Measurements from ENCODE around the gene TRPC4.

TRPC4 gene

GRCh38 chr13:37884674-37885073 is 15.1 kb upstream of the TRPC4 start:
- no peak overlapping the region for H3K9ac ChIP-seq (ENCODE audit: low read length)
- no peak overlapping the region for H3K27ac ChIP-seq (ENCODE audit: low read depth, low read length)
- H3K27me3 ChIP-seq (ENCODE audit: control insufficient read depth, insufficient read depth, low read length): no peaks in the 10 kb centered on the region
- no peak overlapping the region for H3K4me3 ChIP-seq (ENCODE audit: low read length)
- no peaks in the 10 kb centered on the region for H3K36me3 ChIP-seq (ENCODE audit: control insufficient read depth, insufficient read depth, low read length)
- H3K4me1 ChIP-seq (ENCODE audit: control insufficient read depth, insufficient read depth, low read length): no peaks in the 10 kb centered on the region

DNA sequence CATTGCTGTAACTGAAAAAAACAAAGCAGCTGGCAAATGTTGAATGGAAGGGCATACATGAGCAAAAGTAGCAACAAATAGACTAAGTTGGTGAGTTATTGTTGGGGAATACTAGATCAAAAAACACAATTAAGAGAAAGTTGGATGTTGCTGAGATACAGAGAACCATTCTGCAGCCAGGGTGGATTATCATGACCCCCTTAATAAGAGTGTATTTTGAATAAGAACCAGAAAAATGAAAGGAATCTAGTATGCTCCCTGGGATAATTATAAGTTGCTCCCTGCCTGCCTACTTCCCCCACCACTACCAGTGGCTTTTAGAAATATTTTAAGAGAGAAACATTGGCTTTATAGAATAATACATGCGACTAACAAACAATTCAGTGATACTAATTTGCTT is 14.5 kb upstream of the TRPC4 start:
- H3K9ac ChIP-seq (ENCODE audit: low read length): no peak overlapping the region
- H3K36me3 ChIP-seq (ENCODE audit: control insufficient read depth, insufficient read depth, low read length): no peaks in the 10 kb centered on the region
- H3K4me1 ChIP-seq (ENCODE audit: control insufficient read depth, insufficient read depth, low read length): no peaks in the 10 kb centered on the region
- H3K4me3 ChIP-seq (ENCODE audit: low read length): no peak overlapping the region
- H3K27ac ChIP-seq (ENCODE audit: low read depth, low read length): no peak overlapping the region
- no peaks in the 10 kb centered on the region for H3K27me3 ChIP-seq (ENCODE audit: control insufficient read depth, insufficient read depth, low read length)

DNA sequence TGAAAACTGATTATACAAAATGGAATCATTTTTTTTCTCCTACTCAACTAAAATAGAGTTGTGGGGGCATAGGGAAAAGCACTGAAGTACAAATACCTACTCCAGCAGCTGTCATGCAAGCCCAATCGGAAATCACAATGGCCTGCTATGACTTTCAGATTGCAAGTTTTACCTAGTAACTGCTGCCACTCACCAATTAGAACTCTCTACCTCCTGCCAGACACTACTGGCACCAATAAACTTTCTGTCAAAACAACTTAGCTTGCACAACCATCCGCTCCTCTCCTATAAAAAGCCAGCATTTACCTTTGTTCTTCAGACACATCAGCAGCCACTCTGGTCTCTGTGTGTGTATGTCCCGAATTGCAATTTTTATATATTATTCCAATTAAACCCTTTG is 9.3 kb upstream of the TRPC4 start:
- Histone ChIP-seq H3K4me1 (ENCODE audit: control insufficient read depth, insufficient read depth, low read length) (no peaks in the 10 kb centered on the region), H3K27ac (ENCODE audit: low read depth, low read length) (no peak overlapping the region), H3K9ac (ENCODE audit: low read length) (no peak overlapping the region), H3K4me3 (ENCODE audit: low read length) (no peak overlapping the region), H3K27me3 (ENCODE audit: control insufficient read depth, insufficient read depth, low read length) (no peaks in the 10 kb centered on the region), H3K36me3 (ENCODE audit: control insufficient read depth, insufficient read depth, low read length) (no peaks in the 10 kb centered on the region)

GRCh38 chr13:37878496-37878895 is 8.9 kb upstream of the TRPC4 start:
- H3K27ac ChIP-seq (ENCODE audit: low read depth, low read length): no peak overlapping the region
- no peaks in the 10 kb centered on the region for H3K36me3 ChIP-seq (ENCODE audit: control insufficient read depth, insufficient read depth, low read length)
- no peaks in the 10 kb centered on the region for H3K4me1 ChIP-seq (ENCODE audit: control insufficient read depth, insufficient read depth, low read length)
- no peaks in the 10 kb centered on the region for H3K27me3 ChIP-seq (ENCODE audit: control insufficient read depth, insufficient read depth, low read length)
- H3K4me3 ChIP-seq (ENCODE audit: low read length): no peak overlapping the region
- H3K9ac ChIP-seq (ENCODE audit: low read length): no peak overlapping the region

DNA sequence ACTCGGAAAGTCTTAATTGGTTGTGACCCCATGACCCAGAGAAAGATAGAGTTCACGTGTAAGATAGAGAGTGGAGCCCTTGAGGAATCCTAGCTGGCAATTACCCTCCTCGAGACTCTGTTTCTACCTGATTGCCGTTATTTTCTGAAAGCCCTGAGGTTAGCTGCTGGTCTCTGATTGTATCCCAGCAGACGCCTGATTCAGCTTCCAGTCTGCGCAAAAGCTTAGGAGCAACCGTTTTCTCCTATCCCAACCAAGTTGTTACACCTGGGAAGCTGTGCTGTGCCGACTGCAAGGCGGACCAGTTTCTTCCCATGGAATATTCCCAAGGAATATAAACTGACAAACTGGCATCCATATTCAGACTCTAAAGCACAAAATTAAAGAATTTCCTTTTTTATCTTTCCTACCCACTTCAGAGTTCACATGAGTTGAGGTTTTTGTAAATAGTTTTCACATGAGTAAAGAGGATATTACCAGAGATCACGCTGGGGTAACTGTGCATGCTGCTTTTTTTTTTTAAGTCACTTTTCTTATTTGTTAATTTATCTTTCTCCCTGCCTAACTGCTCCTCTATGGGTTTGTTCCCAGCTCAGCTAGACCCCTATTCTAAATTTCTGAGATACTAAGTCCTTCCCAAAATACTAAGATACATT is 1.5 kb upstream of the TRPC4 start:
- Histone ChIP-seq H3K4me1 (ENCODE audit: control insufficient read depth, insufficient read depth, low read length) (no peaks in the 10 kb centered on the region), H3K36me3 (ENCODE audit: control insufficient read depth, insufficient read depth, low read length) (no peaks in the 10 kb centered on the region), H3K4me3 (ENCODE audit: low read length) (no peak overlapping the region), H3K27ac (ENCODE audit: low read depth, low read length) (no peak overlapping the region), H3K9ac (ENCODE audit: low read length) (no peak overlapping the region), H3K27me3 (ENCODE audit: control insufficient read depth, insufficient read depth, low read length) (no peaks in the 10 kb centered on the region)

- Histone ChIP-seq H3K9ac (ENCODE audit: low read length) (no peak overlapping the region), H3K4me1 (ENCODE audit: control insufficient read depth, insufficient read depth, low read length) (no peaks in the 10 kb centered on the region), H3K27ac (ENCODE audit: low read depth, low read length) (no peak overlapping the region), H3K27me3 (ENCODE audit: control insufficient read depth, insufficient read depth, low read length) (no peaks in the 10 kb centered on the region), H3K36me3 (ENCODE audit: control insufficient read depth, insufficient read depth, low read length) (no peaks in the 10 kb centered on the region), H3K4me3 (ENCODE audit: low read length) (peak overlapping the region; percentile 82)
Observed at GRCh38 chr13:37870489-37870845, 895 bp upstream of the TRPC4 start.

DNA sequence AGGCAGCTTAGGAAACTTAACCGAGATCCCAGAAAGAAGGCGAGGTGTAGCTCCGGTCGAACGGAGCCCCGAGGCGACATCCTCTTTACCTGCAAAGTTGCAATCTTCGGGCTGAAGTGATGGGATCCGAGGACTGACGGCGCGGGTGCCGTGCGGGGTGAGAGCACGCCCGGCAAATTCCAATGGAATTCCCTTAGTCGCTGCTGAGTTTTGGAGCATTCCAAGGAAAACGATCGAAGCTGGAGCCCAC is 141 bp downstream of the TRPC4 start:
- H3K9ac ChIP-seq (ENCODE audit: low read length): no peak overlapping the region
- peak overlapping the region; percentile 82 for H3K4me3 ChIP-seq (ENCODE audit: low read length)
- H3K27ac ChIP-seq (ENCODE audit: low read depth, low read length): peak overlapping the region; percentile 43
- no peaks in the 10 kb centered on the region for H3K4me1 ChIP-seq (ENCODE audit: control insufficient read depth, insufficient read depth, low read length)
- no peaks in the 10 kb centered on the region for H3K27me3 ChIP-seq (ENCODE audit: control insufficient read depth, insufficient read depth, low read length)
- no peaks in the 10 kb centered on the region for H3K36me3 ChIP-seq (ENCODE audit: control insufficient read depth, insufficient read depth, low read length)

GRCh38 chr13:37868691-37869505 is 674 bp downstream of the TRPC4 start:
- H3K27ac ChIP-seq (ENCODE audit: low read depth, low read length): peak overlapping the region; percentile 43
- H3K4me3 ChIP-seq (ENCODE audit: low read length): peak overlapping the region; percentile 82
- H3K36me3 ChIP-seq (ENCODE audit: control insufficient read depth, insufficient read depth, low read length): no peaks in the 10 kb centered on the region
- no peak overlapping the region for H3K9ac ChIP-seq (ENCODE audit: low read length)
- H3K27me3 ChIP-seq (ENCODE audit: control insufficient read depth, insufficient read depth, low read length): no peaks in the 10 kb centered on the region
- no peaks in the 10 kb centered on the region for H3K4me1 ChIP-seq (ENCODE audit: control insufficient read depth, insufficient read depth, low read length)

GRCh38 chr13:37863708-37864107 is 5.9 kb downstream of the TRPC4 start:
- Histone ChIP-seq H3K27ac (ENCODE audit: low read depth, low read length) (no peak overlapping the region), H3K4me3 (ENCODE audit: low read length) (no peak overlapping the region), H3K4me1 (ENCODE audit: control insufficient read depth, insufficient read depth, low read length) (no peaks in the 10 kb centered on the region), H3K27me3 (ENCODE audit: control insufficient read depth, insufficient read depth, low read length) (no peaks in the 10 kb centered on the region), H3K9ac (ENCODE audit: low read length) (no peak overlapping the region), H3K36me3 (ENCODE audit: control insufficient read depth, insufficient read depth, low read length) (no peaks in the 10 kb centered on the region)

DNA sequence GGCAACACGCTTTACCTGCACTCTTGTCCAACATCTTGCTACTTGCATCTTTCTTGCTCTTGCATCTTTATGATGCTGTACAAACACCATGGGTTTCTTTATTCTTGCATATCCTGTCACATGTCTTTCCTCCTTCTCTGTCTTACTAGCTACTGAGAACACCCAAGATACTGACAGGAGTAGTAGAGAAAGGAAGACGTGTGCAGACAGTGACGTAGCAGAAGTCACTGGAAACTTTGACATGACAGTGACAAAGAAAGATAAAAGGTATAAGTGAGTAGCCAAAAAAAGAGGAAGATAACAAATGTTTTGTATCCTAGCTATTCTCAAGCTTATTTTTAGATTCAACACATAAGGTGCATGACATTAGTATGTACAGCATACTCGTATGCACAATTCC is 34.2 kb downstream of the TRPC4 start:
- Histone ChIP-seq H3K9ac (ENCODE audit: low read length) (no peak overlapping the region), H3K4me3 (ENCODE audit: low read length) (no peak overlapping the region), H3K27ac (ENCODE audit: low read depth, low read length) (no peak overlapping the region), H3K4me1 (ENCODE audit: control insufficient read depth, insufficient read depth, low read length) (no peaks in the 10 kb centered on the region), H3K36me3 (ENCODE audit: control insufficient read depth, insufficient read depth, low read length) (no peaks in the 10 kb centered on the region), H3K27me3 (ENCODE audit: control insufficient read depth, insufficient read depth, low read length) (no peaks in the 10 kb centered on the region)

DNA sequence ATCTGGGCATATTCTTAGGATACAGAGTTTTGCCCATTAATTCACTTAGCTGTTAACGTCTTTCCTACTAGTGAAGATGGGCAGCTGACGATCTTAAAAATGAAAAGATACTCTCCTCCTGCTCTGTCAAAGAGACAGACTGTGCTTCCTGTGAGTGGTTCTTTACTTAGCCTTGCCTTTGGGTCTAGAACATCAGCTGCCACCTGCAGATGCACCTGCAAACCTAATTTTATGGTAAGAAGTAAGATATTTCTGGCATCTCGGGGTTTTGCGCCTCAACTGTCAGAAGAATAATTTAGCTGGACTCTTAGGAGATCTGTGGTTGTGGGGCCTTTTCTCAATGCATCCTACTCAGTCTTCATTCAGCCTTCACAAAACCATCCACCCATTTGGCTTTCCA is 36.2 kb downstream of the TRPC4 start:
- H3K9ac ChIP-seq (ENCODE audit: low read length): no peak overlapping the region
- no peaks in the 10 kb centered on the region for H3K36me3 ChIP-seq (ENCODE audit: control insufficient read depth, insufficient read depth, low read length)
- H3K4me3 ChIP-seq (ENCODE audit: low read length): no peak overlapping the region
- H3K4me1 ChIP-seq (ENCODE audit: control insufficient read depth, insufficient read depth, low read length): no peaks in the 10 kb centered on the region
- no peak overlapping the region for H3K27ac ChIP-seq (ENCODE audit: low read depth, low read length)
- no peaks in the 10 kb centered on the region for H3K27me3 ChIP-seq (ENCODE audit: control insufficient read depth, insufficient read depth, low read length)

GRCh38 chr13:37816276-37816675 is 53.3 kb downstream of the TRPC4 start:
- no peaks in the 10 kb centered on the region for H3K36me3 ChIP-seq (ENCODE audit: control insufficient read depth, insufficient read depth, low read length)
- no peak overlapping the region for H3K9ac ChIP-seq (ENCODE audit: low read length)
- H3K27me3 ChIP-seq (ENCODE audit: control insufficient read depth, insufficient read depth, low read length): no peaks in the 10 kb centered on the region
- no peak overlapping the region for H3K4me3 ChIP-seq (ENCODE audit: low read length)
- no peaks in the 10 kb centered on the region for H3K4me1 ChIP-seq (ENCODE audit: control insufficient read depth, insufficient read depth, low read length)
- no peak overlapping the region for H3K27ac ChIP-seq (ENCODE audit: low read depth, low read length)

DNA sequence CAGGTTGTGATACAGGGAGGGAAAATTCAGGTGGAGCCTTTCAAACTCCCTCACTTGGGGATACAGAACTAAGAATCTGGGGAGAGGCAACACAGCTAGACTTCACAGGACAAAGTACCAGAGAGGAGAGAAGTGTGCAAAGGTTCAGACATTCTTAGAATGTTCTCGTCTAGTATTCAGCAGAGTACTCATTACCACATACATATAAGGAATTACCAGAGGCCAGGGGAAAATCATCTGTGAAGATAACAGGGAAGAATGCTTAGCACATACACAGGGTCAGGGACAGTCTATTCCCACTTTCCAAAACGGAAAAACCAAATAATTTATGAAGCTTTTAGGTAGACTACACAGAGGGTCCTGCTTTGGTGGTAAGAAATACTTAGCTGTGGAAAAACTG is 58.1 kb downstream of the TRPC4 start:
- Histone ChIP-seq H3K27ac (ENCODE audit: low read depth, low read length) (no peak overlapping the region), H3K4me1 (ENCODE audit: control insufficient read depth, insufficient read depth, low read length) (no peaks in the 10 kb centered on the region), H3K9ac (ENCODE audit: low read length) (no peak overlapping the region), H3K4me3 (ENCODE audit: low read length) (no peak overlapping the region), H3K36me3 (ENCODE audit: control insufficient read depth, insufficient read depth, low read length) (no peaks in the 10 kb centered on the region), H3K27me3 (ENCODE audit: control insufficient read depth, insufficient read depth, low read length) (no peaks in the 10 kb centered on the region)
